ENCODE measurements around the gene DCBLD1. TPM values are rescaled to one million over a fixed set of nuclear protein-coding genes. Genes with fewer than 3 reads are reported as not detected.

The DCBLD1 gene
- total and polyA plus RNA-seq, 2 of the 13 experiments (the other 11 are each of a cell fraction or from before 2014, with no cell fraction given), result 23.2 to 41.5 TPM

GRCh38 chr6:117441824-117442264 lies 40.6 kb upstream of the DCBLD1 start (continued):
- TF ChIP-seq SPEN (CRISPR knock-in tag; IDR thresholded peaks at IDR 0.05; ENCODE audit: low read depth) (no peak), ZNF646 (CRISPR knock-in tag; IDR thresholded peaks at IDR 0.05) (no peak), ZNF3 (CRISPR knock-in tag; IDR thresholded peaks at IDR 0.05) (peak; percentile 82; the same call in 1 of the 2 replicates), ZNF367 (CRISPR knock-in tag; IDR thresholded peaks at IDR 0.05; ENCODE audit: borderline replicate concordance) (no peak), SIX4 (CRISPR knock-in tag; IDR thresholded peaks at IDR 0.05) (0 out of 2 replicates have a peak, but pooled peaks have one; percentile 70), ZNF674 (CRISPR knock-in tag; IDR thresholded peaks at IDR 0.05; ENCODE audit: low read depth) (no peak), ZNF609 (CRISPR knock-in tag; IDR thresholded peaks at IDR 0.05; ENCODE audit: borderline replicate concordance) (peak; percentile 55; the same call in 1 of the 2 replicates), FOXA1 (IDR thresholded peaks at IDR 0.05) (peak; percentile 59), FOXA1 (CRISPR knock-in tag; IDR thresholded peaks at IDR 0.05) (peak; percentile 96), ZBTB3 (CRISPR knock-in tag; IDR thresholded peaks at IDR 0.05; ENCODE audit: borderline replicate concordance, low read depth) (no peak), ZNF879 (CRISPR knock-in tag; IDR thresholded peaks at IDR 0.05) (no peak), CREBL2 (CRISPR knock-in tag; IDR thresholded peaks at IDR 0.05; ENCODE audit: borderline replicate concordance) (no peak)
- TF ChIP-seq, protein P1, sequence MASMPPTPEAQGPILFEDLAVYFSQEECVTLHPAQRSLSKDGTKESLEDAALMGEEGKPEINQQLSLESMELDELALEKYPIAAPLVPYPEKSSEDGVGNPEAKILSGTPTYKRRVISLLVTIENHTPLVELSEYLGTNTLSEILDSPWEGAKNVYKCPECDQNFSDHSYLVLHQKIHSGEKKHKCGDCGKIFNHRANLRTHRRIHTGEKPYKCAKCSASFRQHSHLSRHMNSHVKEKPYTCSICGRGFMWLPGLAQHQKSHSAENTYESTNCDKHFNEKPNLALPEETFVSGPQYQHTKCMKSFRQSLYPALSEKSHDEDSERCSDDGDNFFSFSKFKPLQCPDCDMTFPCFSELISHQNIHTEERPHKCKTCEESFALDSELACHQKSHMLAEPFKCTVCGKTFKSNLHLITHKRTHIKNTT (CRISPR knock-in tag; IDR thresholded peaks at IDR 0.05), result no peak
- TF ChIP-seq, protein P2, sequence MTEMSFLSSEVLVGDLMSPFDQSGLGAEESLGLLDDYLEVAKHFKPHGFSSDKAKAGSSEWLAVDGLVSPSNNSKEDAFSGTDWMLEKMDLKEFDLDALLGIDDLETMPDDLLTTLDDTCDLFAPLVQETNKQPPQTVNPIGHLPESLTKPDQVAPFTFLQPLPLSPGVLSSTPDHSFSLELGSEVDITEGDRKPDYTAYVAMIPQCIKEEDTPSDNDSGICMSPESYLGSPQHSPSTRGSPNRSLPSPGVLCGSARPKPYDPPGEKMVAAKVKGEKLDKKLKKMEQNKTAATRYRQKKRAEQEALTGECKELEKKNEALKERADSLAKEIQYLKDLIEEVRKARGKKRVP (CRISPR knock-in tag; IDR thresholded peaks at IDR 0.05), result peak in 1 of 2 experiments; percentile 96; a peak in 2 of 4 replicates
- TF ChIP-seq, protein P3, sequence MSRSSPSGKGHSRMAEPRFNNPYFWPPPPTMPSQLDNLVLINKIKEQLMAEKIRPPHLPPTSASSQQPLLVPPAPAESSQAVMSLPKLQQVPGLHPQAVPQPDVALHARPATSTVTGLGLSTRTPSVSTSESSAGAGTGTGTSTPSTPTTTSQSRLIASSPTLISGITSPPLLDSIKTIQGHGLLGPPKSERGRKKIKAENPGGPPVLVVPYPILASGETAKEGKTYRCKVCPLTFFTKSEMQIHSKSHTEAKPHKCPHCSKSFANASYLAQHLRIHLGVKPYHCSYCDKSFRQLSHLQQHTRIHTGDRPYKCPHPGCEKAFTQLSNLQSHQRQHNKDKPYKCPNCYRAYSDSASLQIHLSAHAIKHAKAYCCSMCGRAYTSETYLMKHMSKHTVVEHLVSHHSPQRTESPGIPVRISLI (CRISPR knock-in tag; IDR thresholded peaks at IDR 0.05; ENCODE audit: borderline replicate concordance), result peak; percentile 46; the same call in 1 of the 2 replicates
